ENCODE results near the gene FOXF1.

The FOXF1 gene

DNA sequence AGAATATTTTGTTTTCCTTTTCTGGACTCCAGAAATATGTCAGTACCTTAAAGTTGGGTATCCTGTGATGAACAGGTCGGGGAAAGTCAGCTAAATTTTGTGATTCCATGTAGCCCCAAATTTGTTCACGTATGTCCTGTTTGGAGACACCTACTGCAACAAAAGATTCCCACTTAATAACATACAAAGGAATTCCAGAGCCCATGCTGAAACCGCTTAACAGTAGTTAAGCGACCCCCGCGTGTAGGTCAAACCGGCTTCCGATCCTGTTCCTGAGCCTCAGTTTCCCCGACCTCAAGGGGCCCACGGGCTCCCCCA is 44.2 kb downstream of the FOXF1 start:
- no peak for DNase-seq

DNA sequence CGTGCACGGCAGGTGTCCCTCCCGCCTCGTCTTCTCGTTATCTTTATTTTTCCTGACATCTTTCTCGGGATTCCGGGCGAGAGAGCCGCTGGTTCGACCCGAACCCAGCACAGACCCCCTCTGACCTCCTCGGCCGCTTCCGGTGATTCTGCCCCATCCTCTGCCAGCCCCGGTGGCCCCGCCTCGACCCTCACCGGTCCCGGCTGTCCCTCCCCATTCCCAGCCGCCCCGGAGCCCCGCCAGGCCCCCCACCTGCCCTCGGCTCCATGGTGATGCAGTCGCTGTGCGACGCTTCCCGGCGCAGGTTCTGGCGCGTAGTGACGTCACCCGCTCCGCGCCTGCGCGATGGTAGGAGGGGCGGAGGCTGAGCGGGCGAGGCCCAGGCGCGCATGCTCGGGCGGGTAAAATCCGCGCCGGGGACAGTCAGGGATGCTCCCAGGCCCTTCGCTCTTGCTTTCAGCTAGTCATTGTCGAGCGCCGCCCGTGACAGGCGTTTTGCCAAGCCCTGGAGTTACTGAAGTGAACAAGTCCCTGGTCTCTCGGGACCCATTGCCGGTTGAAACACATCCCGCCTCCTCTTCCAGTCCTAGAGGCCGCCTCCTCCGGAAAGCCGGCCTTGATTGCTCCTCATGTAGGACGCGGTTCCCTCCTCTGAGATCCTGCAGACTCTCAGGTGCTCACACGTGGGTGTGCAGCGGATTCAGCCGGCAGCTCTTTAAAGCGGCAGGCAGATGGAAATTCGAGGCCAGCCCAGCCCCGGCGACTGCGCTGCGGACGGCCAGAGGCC is 44.8 kb downstream of the FOXF1 start, which contains the start of gene MTHFSD:
MTHFSD (minus strand) TSS at position 319 of the 787 bp plus-strand sequence; CDS start at position 268, 51 bp downstream.
- DNase-seq: peak in 55 of 56 donors; percentile 18 to 96 (median 86)

DNA sequence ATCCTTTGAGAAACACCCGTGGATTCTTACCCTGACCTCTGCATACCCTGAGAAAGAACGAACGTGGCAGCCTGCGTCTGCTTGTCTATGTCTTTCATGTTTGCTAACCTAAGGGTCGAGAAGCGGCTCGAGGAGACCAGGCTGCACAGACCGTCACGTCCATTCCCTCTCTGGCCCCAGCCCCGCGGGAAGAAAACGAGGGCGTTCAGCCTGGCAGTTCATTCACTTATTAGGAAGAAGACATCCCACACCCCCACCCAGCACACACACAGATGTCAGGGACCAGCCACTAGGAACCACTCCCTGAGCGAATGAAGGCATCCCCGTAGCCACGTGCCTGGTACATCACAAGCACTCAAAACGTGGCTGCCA is 45.4 kb downstream of the FOXF1 start:
- DNase-seq: peak in 6 of 56 donors; percentile 8 to 44 (median 20)

DNA sequence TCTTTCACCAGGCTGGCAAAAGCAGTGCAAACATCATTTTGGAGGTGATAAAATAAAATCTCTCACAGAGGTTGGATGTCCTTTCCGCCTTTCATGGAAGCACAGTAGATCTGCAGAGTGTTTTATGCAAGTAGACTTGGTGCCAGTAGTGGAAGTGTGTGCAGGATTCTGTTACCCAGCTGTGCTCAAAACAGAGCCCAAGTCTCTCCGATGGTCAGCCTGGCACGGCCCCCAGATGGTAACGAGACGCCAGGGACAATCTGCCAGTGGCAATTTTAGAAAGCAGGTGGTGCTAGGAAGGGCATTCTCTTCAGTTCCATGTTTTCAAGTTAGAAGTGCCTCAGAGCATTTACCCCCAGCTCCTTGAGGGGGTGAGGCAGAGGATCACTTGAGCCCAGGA is 46.2 kb downstream of the FOXF1 start:
- no peak for DNase-seq

DNA sequence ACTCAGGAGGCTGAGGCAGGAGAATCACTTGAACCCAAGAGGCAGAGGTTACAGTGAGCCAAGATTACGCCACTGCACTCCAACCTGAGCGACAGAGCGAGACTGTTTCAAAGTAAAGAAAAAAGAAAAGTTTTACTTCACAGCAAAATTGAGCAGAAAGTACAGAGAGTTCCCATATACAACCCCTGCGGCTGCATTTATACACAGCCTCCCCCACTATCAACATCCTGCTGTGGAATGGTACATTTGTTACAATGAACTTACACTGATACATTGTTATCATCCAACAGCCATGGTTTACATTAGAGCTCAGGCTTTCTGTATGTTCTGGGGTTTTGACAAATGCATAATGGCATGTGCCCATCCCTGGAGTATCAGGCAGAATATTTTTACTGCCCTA is 47.3 kb downstream of the FOXF1 start:
- no peak for DNase-seq

DNA sequence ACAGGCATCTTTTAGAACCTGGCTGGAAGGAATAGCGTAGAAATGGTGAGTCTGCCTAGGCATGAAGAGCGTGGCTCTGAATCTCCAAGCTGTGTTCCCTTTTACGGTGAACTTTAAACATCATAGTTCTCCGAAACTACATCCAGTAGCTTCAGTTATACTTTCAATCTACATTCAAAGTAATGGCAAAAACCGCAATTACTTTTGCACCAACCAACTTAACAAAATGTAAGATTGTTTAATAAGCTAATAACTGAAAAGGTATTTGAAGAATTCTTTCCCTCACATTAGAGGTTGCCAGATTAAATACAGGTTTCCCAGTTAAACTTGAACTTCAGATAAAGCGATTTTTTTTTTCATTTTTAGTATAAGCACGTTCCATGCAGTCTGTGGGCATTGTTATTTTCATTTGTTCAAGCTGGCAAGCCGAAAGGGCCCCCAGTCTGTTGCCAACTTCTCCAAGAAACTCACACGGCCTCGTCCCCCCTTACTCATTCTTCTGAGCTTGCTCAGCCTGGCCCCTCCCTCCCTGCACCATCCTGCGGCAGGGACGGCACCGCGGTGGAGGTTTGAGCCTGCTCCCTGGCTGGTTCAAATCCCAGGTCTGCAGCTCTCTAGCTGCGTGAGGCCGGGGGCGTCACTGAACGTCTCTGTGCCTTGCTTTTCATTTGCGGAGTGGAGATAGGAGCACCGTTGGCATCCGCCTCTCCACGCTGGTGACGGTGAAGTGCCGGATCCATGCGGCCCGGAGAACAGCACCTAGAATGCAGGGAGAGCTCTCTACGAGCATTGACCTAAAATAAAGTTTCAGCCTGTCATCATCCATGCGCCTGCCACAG is 48.2 kb downstream of the FOXF1 start:
- DNase-seq: no peak

DNA sequence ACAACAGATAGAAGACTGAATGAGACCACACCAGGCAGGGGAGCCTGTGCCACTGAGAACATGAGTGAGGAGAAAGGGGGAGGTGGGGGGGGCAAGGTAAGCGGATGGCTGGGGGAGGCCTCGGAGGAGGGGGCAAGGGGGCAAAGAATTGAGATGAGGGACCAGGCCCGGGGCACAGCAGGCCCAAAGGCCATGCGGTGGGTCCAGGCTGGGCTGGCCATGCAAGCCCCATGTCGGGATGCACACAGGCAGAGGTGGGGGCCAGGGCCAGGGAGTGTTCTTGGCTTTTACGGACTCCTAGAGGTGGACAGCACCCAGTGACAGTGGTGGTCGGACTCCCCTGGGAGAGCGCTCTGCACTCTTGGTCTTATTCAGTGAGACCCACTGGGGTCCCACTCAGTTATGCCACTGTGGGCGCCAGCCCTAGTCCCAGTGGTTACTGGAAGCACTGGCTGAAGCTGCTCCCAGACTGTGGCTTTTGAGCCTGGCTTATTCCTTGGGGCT is 49.5 kb downstream of the FOXF1 start:
- DNase-seq: no peak

DNA sequence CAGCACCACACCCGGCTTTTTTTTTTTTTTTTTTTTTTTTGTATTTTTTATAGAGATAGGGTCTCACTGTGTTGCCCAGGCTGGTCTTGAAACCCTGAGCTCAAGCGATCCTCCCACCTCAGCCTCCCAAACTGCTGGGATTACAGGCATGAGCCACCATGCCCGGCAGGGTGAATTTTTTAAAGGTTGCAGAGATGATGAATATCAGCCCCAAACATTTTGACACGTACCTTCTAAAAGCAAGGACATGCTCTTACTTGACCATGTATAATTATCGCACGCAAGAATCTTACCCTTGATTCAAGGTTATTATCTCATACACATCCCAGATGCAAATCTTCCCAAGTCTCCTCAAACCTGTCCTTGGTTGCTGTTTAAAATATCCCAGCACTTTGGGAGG is 52.0 kb downstream of the FOXF1 start:
- no peak for DNase-seq

DNA sequence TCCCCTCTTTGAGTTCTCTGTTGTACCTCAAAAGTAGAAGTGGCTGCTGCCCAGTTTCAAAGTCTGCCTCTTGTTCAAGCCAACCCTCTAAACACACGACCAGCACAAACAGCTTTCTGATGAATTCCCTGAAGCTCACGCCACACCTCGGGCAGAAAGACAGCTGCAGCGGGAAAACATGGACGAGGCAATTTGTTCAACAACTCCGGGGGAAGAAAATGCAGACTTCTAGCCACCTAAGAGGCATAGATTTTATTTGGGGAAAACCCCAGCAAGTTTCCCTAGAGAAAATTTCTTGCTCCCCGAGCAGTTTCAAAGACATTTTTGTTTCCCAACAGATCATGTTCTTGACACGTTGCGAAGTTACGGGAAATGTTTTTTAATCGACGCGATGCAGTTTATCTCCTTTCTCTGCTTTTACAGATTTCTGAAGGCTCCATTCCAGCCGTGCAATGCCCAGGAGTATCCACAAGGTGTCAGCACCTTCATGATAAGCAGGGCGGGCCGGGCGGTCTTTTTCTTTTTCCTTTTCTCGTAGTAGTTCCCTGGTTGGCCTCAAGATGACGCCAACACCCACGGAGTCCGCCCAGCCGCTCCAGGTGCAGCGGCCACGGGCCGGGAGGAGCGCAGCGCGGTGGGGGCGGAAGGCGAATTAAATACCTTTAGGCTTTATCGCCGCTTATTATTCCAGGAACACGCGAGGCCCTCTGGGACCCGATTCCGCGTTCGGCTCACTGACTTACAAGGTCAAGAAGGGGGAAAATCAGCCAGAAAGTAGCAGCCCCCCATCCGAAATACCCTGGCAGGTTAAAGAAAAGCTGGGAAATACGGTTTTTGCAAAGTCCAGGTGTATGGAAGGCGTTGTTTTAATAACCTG is 53.4 kb downstream of the FOXF1 start:
- peak in 55 of 56 donors; percentile 22 to 95 (median 75) for DNase-seq
